MM.1S (cell line): ENCODE measurements around the gene TGIF1.

ENCODE experiments used
- CTCF ChIP-seq: fragments of 300-600 bp; sonication (generic); IDR thresholded peaks from 2 replicates; pipeline ENCODE4 v1.5.1; 2016; ENCODE audit warnings: antibody characterized with exemption, low read length, mixed read lengths
- EZH2 ChIP-seq: fragments of 300-600 bp; sonication (generic); optimal IDR thresholded peaks from 2 replicates; pipeline ENCODE3; 2017; ENCODE audit warnings: low read depth, mild to moderate bottlenecking, antibody characterized with exemption, low read length, mixed read lengths

DNA sequence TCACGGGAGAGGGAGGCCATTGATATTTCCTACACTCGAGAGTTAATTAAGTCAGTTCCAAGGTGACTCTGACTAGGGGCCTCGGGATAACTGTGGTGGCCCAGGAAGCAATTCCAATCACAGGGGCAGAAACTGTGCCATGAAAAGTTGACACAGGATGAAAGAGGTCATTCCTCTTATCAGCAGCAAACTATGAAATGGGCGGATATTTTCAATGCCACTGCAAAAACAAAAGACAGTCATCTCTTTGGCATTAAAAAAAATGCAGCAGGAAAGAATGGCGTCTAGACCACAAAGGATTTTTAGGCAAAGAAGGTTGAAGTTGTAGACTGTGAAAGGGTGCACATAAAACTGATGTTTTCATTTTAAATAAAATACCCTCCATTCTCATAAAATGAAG is 50.0 kb downstream of the TGIF1 start:
- TF ChIP-seq CTCF (no peak), EZH2 (no peak)
